GM12891 (cell line): ENCODE results near the gene MED23.

Experiments
- PAX5 ChIP-seq: IDR thresholded peaks from 2 replicates; pipeline ENCODE4 v1.6.1; 2011; ENCODE audit warnings: low read length, moderate library complexity, mild to moderate bottlenecking; ENCODE audit not compliant: insufficient read depth, severe bottlenecking
- POLR2A ChIP-seq: IDR thresholded peaks from 2 replicates; pipeline ENCODE4 v1.6.1; 2011; ENCODE audit warnings: low read depth, low read length, control low read depth
- POLR2AphosphoS5 ChIP-seq: IDR thresholded peaks from 2 replicates; pipeline ENCODE4 v1.6.1; 2011; ENCODE audit warnings: low read depth, low read length, control low read depth
- SPI1 ChIP-seq: IDR thresholded peaks from 2 replicates; pipeline ENCODE4 v1.6.1; 2011; ENCODE audit warnings: low read depth, low read length, control low read depth
- TAF1 ChIP-seq: IDR thresholded peaks from 2 replicates; pipeline ENCODE4 v1.6.1; 2011; ENCODE audit warnings: low read depth, low read length, control low read depth

GRCh38 chr6:131628726-131629125 is 684 bp upstream of the MED23 start:
- TF ChIP-seq SPI1 (no peak), POLR2AphosphoS5 (no peak), POLR2A (no peak), TAF1 (no peak), PAX5 (no peak)
